Activated T-cell treated with anti-CD3 and anti-CD28 coated beads, Interleukin-2, amount 50 U/mL, for 4 hours (primary cell): Measurements from ENCODE around the gene HAND1. TPM values are rescaled to one million over a fixed set of nuclear protein-coding genes. Genes with fewer than 3 reads are reported as not detected.

ENCODE experiments used
- ATAC-seq, 2 donors: fragments of 200-7000 bp; cut with Tn5 transposase; one replicate each; pipeline ENCODE4 v1.10.0; 2021
- DNase-seq: peaks from one replicate; pipeline ENCODE4 v3.0.0-alpha.2; 2020
- H3K27me3 Mint-ChIP-seq: one replicate; pipeline ENCODE4 v1.8.0; 2021; ENCODE audit warnings: low read depth, mixed read lengths
- H3K36me3 Mint-ChIP-seq: one replicate; pipeline ENCODE4 v1.8.0; 2022; ENCODE audit warnings: mixed read lengths; ENCODE audit not compliant: insufficient read depth
- H3K4me1 Mint-ChIP-seq: one replicate; pipeline ENCODE4 v1.8.0; 2021; ENCODE audit warnings: low read depth, mixed read lengths
- H3K4me3 Mint-ChIP-seq: one replicate; pipeline ENCODE4 v1.8.0; 2021; ENCODE audit warnings: mild to moderate bottlenecking, moderate library complexity, mixed read lengths
- H3K9me3 Mint-ChIP-seq: one replicate; pipeline ENCODE4 v1.8.0; 2021; ENCODE audit warnings: mixed read lengths
- total RNA-seq, 3 donors: library from RNA; stranded (reverse); gene quantifications; one replicate each; pipeline ENCODE4 v1.2.1, GENCODE V29; 2021

HAND1 gene
- total RNA-seq, 3 donors from 2014 or later: not detected

- Mint-ChIP-seq H3K27me3 (peaks cover 89% of the 10 kb centered on the region), H3K9me3 (no peaks in the 10 kb centered on the region), H3K4me3 (no peak overlapping the region), H3K36me3 (no peaks in the 10 kb centered on the region), H3K4me1 (peaks cover 51% of the 10 kb centered on the region)
- ATAC-seq (no peak), DNase-seq (no peak)
Measured at GRCh38 chr5:154478752-154479159, 729 bp upstream of the HAND1 start.

- DNase-seq (no peak), ATAC-seq (no peak)
- Mint-ChIP-seq H3K9me3 (no peaks in the 10 kb centered on the region), H3K27me3 (peaks cover 88% of the 10 kb centered on the region), H3K4me1 (peaks cover 53% of the 10 kb centered on the region), H3K4me3 (peak overlapping the region; percentile 60), H3K36me3 (no peaks in the 10 kb centered on the region)
Measured at GRCh38 chr5:154477382-154478223, 424 bp downstream of the HAND1 start.

DNA sequence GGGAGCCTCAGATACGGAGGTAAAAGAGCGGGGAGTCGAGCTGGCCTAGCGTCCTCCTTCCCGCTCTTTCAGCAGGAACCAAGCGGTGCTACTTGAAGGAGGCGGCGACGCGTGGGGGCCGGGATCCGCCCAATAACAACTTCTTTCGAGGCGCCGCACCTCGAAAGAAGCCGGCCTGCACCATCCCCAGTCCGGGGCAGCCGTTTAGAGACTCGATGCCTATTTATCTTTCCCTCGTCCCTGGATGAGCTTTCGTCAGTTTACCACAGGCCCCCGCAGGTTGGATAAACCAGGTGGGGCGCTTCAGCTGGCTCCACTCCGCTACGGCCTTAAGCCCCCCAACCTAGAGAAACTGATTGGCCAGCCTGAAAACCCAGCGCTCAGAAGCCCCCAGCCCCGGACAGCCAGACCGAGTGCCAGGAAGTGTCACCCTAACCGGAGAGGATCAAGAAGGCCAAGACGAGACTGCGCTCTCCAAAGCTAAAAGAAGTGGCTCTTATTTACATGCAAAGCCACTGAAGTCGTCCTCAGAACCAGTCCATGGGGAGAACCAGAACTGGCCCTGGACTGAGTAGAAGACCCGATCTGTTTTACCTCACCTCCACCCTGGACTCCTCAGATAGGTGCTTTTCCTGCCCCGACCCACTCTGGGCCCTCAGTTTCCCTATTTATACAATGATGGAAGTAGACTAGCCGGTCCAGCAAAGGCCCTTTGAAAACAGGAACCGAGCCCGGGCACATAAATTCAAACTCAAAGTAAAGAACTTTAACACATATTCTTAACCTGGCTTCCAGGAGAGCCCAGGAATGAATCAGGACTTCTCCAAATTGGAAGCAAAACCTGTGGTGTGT is 1.4 kb downstream of the HAND1 start:
- DNase-seq (no peak), ATAC-seq (no peak)
- Mint-ChIP-seq H3K27me3 (peaks cover 86% of the 10 kb centered on the region), H3K4me3 (no peak overlapping the region), H3K36me3 (no peaks in the 10 kb centered on the region), H3K9me3 (no peaks in the 10 kb centered on the region), H3K4me1 (peaks cover 53% of the 10 kb centered on the region)

DNA sequence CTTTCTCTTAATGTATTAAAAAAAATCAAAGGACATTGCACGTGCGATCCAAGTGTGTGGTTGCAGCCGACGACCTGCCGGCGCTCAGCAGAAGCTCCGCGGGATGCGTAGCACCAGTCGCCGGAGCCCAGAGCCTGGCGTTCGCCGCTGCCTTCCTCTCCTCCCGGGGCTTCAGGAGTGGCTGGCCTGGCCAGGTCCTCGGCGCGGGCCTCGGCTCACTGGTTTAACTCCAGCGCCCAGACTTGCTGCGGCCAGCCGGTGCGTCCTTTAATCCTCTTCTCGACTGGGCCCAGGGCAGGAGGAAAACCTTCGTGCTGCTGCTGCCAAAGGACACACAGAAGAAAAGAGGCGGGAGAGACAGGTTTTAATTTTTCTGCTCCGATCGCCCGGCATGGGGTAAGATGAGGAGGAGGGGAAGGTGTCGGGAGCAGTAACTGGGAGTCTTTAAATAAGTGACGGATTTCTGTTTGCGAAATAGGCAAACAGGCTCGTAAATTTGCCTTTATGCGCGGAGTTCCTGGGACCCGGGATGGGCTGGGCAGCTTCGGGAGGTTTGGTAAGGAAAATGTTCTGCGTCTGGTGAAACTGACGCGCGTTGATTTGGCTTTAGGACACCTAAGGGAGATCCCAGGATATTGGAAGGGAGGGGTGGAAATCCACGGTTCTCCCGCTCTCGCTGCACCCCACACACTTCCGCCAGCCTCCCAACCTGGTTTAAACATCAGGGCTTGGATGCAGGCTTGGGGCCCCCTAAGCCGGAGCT is 2.3 kb downstream of the HAND1 start:
- H3K27me3 Mint-ChIP-seq: peaks cover 86% of the 10 kb centered on the region
- no peak for DNase-seq
- H3K9me3 Mint-ChIP-seq: no peaks in the 10 kb centered on the region
- H3K4me1 Mint-ChIP-seq: peaks cover 56% of the 10 kb centered on the region
- H3K36me3 Mint-ChIP-seq: no peaks in the 10 kb centered on the region
- no peak for ATAC-seq
- H3K4me3 Mint-ChIP-seq: peak overlapping the region; percentile 13

GRCh38 chr5:154474396-154475334 is 3.4 kb downstream of the HAND1 start:
- no peak for ATAC-seq
- Mint-ChIP-seq H3K9me3 (no peaks in the 10 kb centered on the region), H3K4me1 (peaks cover 55% of the 10 kb centered on the region), H3K27me3 (peaks cover 87% of the 10 kb centered on the region), H3K36me3 (no peaks in the 10 kb centered on the region), H3K4me3 (peak overlapping the region; percentile 34)
- DNase-seq: no peak

DNA sequence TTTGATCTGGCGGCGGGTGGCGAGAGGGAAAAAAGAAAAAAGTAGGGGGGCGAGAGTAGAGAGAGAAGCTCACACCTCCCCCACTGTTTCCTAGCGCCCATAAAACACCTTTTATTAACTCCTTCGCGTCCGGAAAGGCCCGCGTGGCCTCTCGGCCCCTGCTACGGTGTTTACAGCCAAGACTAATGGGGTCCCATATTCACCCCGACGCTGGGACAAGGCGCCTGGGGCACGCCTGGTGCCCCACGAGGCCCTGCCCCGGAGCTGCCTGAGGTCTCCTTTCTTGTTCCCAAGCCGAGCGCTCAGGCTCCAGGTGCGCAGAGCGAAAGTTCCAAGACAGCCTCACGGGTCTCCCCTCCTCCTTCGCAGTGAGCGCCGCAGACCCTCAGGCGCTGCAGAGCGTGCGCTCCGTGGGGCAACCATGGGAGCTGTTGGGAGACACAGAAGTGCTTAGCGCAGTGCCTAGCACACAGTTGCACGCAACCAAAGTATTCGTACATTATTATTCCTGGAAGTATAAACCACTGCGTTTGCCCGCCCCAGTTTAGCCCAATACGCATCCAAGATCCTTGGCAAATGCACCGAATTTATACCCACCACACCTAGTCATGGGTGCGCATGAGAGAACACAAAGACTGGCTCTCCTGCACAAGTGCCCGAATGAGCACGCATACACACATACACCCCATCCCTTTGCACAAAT is 4.3 kb downstream of the HAND1 start:
- DNase-seq (no peak), ATAC-seq (no peak)
- H3K36me3 Mint-ChIP-seq: no peaks in the 10 kb centered on the region
- H3K4me1 Mint-ChIP-seq: peaks cover 48% of the 10 kb centered on the region
- no peak overlapping the region for H3K4me3 Mint-ChIP-seq
- H3K9me3 Mint-ChIP-seq: no peaks in the 10 kb centered on the region
- H3K27me3 Mint-ChIP-seq: peaks cover 87% of the 10 kb centered on the region

- Mint-ChIP-seq H3K27me3 (peaks cover 88% of the 10 kb centered on the region), H3K4me1 (peaks cover 46% of the 10 kb centered on the region), H3K36me3 (no peaks in the 10 kb centered on the region), H3K9me3 (no peaks in the 10 kb centered on the region), H3K4me3 (no peak overlapping the region)
- ATAC-seq (peak in 1 of 2 donors; percentile 25), DNase-seq (no peak)
Measured at GRCh38 chr5:154472871-154473580, 5.0 kb downstream of the HAND1 start.

DNA sequence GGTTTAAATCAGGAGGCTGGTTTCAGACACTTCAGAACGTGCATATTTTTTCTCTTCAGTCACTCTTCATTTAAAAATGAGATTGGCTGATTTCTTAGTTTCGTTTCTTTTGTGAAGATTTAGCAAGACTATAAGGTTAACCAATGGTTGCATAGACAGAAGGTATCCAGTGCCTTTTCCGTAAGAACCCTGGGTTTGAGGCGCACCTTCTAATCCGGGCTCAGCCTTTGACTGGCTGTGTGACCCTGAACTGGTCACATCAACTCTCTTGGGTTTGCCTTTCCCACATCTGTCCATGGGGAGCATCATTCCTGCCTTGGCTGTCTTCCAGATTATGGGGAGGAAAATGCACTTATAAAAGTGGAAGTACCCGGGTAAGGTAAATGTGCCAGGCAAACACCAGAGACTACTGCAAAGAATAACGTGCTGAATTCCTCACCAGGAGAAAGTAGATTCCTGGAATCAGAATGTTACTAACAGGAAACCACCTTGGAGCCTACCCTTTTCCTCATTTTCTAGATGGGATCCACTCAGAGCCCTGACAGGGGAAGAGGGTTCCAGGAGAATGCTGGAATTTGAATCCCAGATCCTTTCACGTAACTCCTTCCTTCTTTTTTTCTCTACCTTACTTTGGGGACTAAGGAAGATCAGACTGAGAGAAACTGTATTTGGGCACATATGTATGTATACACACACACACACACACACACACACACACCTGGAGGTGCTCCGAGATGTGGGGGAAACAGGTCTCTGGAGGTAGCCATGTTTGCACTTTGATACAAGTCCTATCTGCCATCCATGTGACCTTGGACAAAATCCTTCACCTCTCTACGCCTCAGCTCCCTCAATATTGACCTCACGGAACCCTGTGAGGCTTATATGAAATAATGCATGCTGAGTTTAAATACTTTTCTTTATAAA is 6.8 kb downstream of the HAND1 start:
- no peak for ATAC-seq
- Mint-ChIP-seq H3K4me1 (peaks cover 31% of the 10 kb centered on the region), H3K9me3 (no peaks in the 10 kb centered on the region), H3K27me3 (peaks cover 76% of the 10 kb centered on the region), H3K4me3 (no peak overlapping the region), H3K36me3 (no peaks in the 10 kb centered on the region)
- no peak for DNase-seq

DNA sequence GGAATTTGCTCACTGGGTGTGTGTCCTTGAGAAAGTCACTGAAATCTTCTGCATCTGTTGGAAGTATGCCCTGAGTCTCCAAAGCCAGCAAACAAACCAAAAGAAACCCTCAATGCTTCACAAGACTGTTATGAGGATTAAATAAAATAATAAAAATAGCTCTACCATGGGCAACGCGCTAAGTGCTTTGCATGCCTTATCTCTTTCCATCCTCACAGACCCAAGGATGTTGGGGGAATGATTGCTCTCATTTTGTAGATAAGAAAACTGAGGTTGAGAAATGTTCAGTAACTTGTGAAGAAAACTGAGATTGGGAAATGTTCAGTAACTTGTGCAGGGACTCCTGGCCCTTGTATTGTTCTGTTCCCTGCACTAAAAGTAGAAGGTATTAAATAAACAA is 7.9 kb downstream of the HAND1 start:
- Mint-ChIP-seq H3K27me3 (peaks cover 66% of the 10 kb centered on the region), H3K4me3 (no peak overlapping the region), H3K9me3 (no peaks in the 10 kb centered on the region), H3K36me3 (no peaks in the 10 kb centered on the region), H3K4me1 (peaks cover 24% of the 10 kb centered on the region)
- ATAC-seq (no peak), DNase-seq (no peak)

DNA sequence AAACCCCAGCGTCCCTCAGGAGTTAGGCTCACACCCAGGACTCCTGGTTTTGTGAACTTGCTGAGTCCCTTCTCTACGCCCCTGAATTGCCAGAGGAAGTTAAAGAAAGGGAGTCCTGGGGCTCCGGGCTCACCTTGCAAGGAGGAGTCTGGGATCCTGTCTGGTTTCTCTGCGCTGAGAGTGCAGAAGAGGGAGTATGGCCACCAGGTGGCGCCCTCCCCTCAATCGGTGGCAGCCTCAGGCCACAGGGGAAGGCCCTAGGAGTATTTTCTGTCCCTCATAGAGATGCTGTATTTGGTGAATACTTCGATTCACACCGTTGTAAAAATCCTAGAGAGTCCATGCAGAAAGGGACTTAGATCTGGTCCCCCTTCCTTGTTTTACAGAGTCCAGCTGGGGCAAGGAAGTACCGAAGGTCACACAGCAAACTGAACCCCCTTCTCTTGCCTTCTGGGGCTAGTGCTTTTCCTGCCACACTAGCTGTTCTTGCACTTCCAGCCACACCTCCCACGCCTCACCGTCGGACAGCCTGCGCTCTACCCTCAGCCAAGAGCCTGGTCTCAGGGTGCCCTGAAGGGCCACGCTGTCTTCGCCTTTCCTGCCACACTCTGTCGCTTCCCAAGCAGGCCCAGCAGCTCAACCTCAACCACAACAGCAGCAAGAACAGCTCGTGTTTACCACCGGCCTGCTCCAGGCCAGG is 10.2 kb downstream of the HAND1 start:
- no peaks in the 10 kb centered on the region for H3K36me3 Mint-ChIP-seq
- H3K9me3 Mint-ChIP-seq: no peaks in the 10 kb centered on the region
- H3K27me3 Mint-ChIP-seq: peaks cover 44% of the 10 kb centered on the region
- ATAC-seq (peak; percentile 92 to 95), DNase-seq (peak; percentile 70)
- H3K4me1 Mint-ChIP-seq: peaks cover 3% of the 10 kb centered on the region
- no peak overlapping the region for H3K4me3 Mint-ChIP-seq

- H3K9me3 Mint-ChIP-seq: no peaks in the 10 kb centered on the region
Measured at GRCh38 chr5:154466671-154467070, 11.4 kb downstream of the HAND1 start.

More at GRCh38 chr5:154466671-154467070, 11.4 kb downstream of the HAND1 start:
- H3K27me3 Mint-ChIP-seq: peaks cover 34% of the 10 kb centered on the region
- no peak for ATAC-seq
- H3K4me3 Mint-ChIP-seq: no peak overlapping the region
- H3K36me3 Mint-ChIP-seq: no peaks in the 10 kb centered on the region
- no peak for DNase-seq
- H3K4me1 Mint-ChIP-seq: peaks cover 3% of the 10 kb centered on the region
